K562 (cell line): ENCODE data around the gene OCEL1. TPM values are rescaled to one million over a fixed set of nuclear protein-coding genes. Genes with fewer than 3 reads are reported as not detected.

Experiments used
- ARID2 ChIP-seq: fragments of 450-650 bp; IDR thresholded peaks from 2 replicates; pipeline ENCODE4 v1.6.1; 2017; ENCODE audit warnings: antibody characterized with exemption, mild to moderate bottlenecking
- CHD1 ChIP-seq: fragments of 200-600 bp; sonication (generic); IDR thresholded peaks from one replicate; pipeline ENCODE4 v1.6.1; 2012; ENCODE audit warnings: mild to moderate bottlenecking, moderate library complexity, low read length, inconsistent platforms
- ELF1 ChIP-seq: fragments of 200-800 bp; sonication (Bioruptor generic); IDR thresholded peaks from 2 replicates; pipeline ENCODE4 v1.6.1; 2016; ENCODE audit warnings: missing genetic modification characterization, missing compliant biosample characterization
- ESRRA ChIP-seq: fragments of 450-650 bp; IDR thresholded peaks from 2 replicates; pipeline ENCODE4 v1.6.1; 2014; ENCODE audit warnings: low read depth, mild to moderate bottlenecking, moderate library complexity, borderline replicate concordance
- EWSR1 ChIP-seq: fragments of 450-650 bp; IDR thresholded peaks from 2 replicates; pipeline ENCODE4 v1.6.1; 2018; ENCODE audit warnings: borderline replicate concordance, mild to moderate bottlenecking, low read depth, moderate library complexity; ENCODE audit not compliant: partially characterized antibody
- FIP1L1 ChIP-seq: fragments of 200-400 bp; formaldehyde crosslinking; IDR thresholded peaks from 2 replicates; pipeline ENCODE4 v1.6.1; 2018; ENCODE audit warnings: mild to moderate bottlenecking, low read depth, low read length; ENCODE audit not compliant: poor library complexity, severe bottlenecking
- FUS ChIP-seq: fragments of 200-400 bp; formaldehyde crosslinking; optimal IDR thresholded peaks from 2 replicates; pipeline ENCODE3; 2017; ENCODE audit warnings: low read depth, low read length
- GABPB1 ChIP-seq: sonication (generic); formaldehyde crosslinking; IDR thresholded peaks from 2 replicates; pipeline ENCODE4 v1.8.0; 2022; ENCODE audit warnings: mild to moderate bottlenecking, missing genetic modification reagents
- GATAD2A ChIP-seq: fragments of 450-650 bp; IDR thresholded peaks from 2 replicates; pipeline ENCODE4 v1.6.1; 2017
- HNRNPLL ChIP-seq: fragments of 200-400 bp; formaldehyde crosslinking; IDR thresholded peaks from 2 replicates; pipeline ENCODE4 v1.6.1; 2017; ENCODE audit warnings: low read length, low read depth, mild to moderate bottlenecking; ENCODE audit not compliant: poor library complexity, severe bottlenecking
- KDM1A ChIP-seq, 2 experiments: fragments of 450-650 bp; IDR thresholded peaks; 2 replicates each; pipeline ENCODE4 v1.6.1; 2016; ENCODE audit warnings: mild to moderate bottlenecking in 2 of 2
- MEIS2 ChIP-seq: fragments of 450-650 bp; IDR thresholded peaks from 2 replicates; pipeline ENCODE4 v1.6.1; 2014; ENCODE audit warnings: mild to moderate bottlenecking; ENCODE audit not compliant: partially characterized antibody
- NR2C2 ChIP-seq, 2 experiments: fragments of 200-800 bp in 1 of 2; sonication (Bioruptor generic) in 1 of 2; sonication (generic) in 1 of 2; formaldehyde crosslinking in 1 of 2; IDR thresholded peaks; 2 replicates each; pipeline versions ENCODE4 v1.6.1 to v1.8.0; 2016 to 2022; ENCODE audit warnings: mild to moderate bottlenecking in 1 of 2, missing compliant biosample characterization in 1 of 2, missing genetic modification characterization in 1 of 2, missing genetic modification reagents in 1 of 2
- PML ChIP-seq: IDR thresholded peaks from 2 replicates; pipeline ENCODE4 v1.6.1; 2012; ENCODE audit warnings: low read length, inconsistent platforms
- POLR2H ChIP-seq: IDR thresholded peaks from 2 replicates; pipeline ENCODE4 v1.6.1; 2016; ENCODE audit warnings: missing genetic modification characterization, low read depth, mild to moderate bottlenecking, control low read depth, missing compliant biosample characterization, moderate library complexity
- RBBP5 ChIP-seq: fragments of 200-600 bp; sonication (generic); IDR thresholded peaks from 2 replicates; pipeline ENCODE4 v1.6.1; 2012; ENCODE audit warnings: borderline replicate concordance, mild to moderate bottlenecking, low read length, control low read depth, inconsistent platforms; ENCODE audit not compliant: insufficient read depth, poor library complexity, severe bottlenecking
- SAFB ChIP-seq: fragments of 200-400 bp; formaldehyde crosslinking; IDR thresholded peaks from 2 replicates; pipeline ENCODE4 v1.6.1; 2017; ENCODE audit warnings: low read depth, low read length, borderline replicate concordance
- YY1 ChIP-seq, 3 experiments: IDR thresholded peaks; 2 replicates each; pipeline ENCODE4 v1.6.1; 2011; ENCODE audit warnings: low read length in 2 of 3, mild to moderate bottlenecking in 2 of 3, moderate library complexity in 2 of 3, borderline replicate concordance in 1 of 3, control low read depth in 1 of 3, low read depth in 1 of 3; ENCODE audit not compliant: insufficient read depth in 3 of 3, insufficient replicate concordance in 2 of 3, control insufficient read depth in 1 of 3, insufficient read length in 1 of 3; ENCODE audit errors: extremely low read depth in 1 of 3
- ZBTB7A ChIP-seq: IDR thresholded peaks from 2 replicates; pipeline ENCODE4 v1.6.1; 2011; ENCODE audit warnings: low read depth, mild to moderate bottlenecking, low read length, moderate library complexity, borderline replicate concordance; ENCODE audit not compliant: control insufficient read depth
- ZFX ChIP-seq: sonication (generic); formaldehyde crosslinking; IDR thresholded peaks from 2 replicates; pipeline ENCODE4 v1.8.0; 2022; ENCODE audit warnings: mild to moderate bottlenecking, missing genetic modification reagents, moderate library complexity
- ZKSCAN8 ChIP-seq: fragments of 200-800 bp; sonication (Bioruptor generic); IDR thresholded peaks from 2 replicates; pipeline ENCODE4 v1.6.1; 2016; ENCODE audit warnings: missing genetic modification characterization, missing compliant biosample characterization
- ZNF766 ChIP-seq: fragments of 200-800 bp; sonication (Bioruptor generic); conservative IDR thresholded peaks from 2 replicates; pipeline ENCODE4 v1.6.1; 2016; ENCODE audit warnings: missing genetic modification characterization, missing compliant biosample characterization
- polyA plus RNA-seq, 8 experiments: library from polyadenylated mRNA; depleted of rRNA in 4 of 8; stranded (reverse) in 5 of 8; unstranded in 3 of 8; fragments of >200 nt; fragmentation: Nextera tagmentation in 2 of 8; fragmentation: Illumina TruSeq in 1 of 8; extraction: Ambion mirVana in 2 of 8; extraction: Trizol in 1 of 8; gene quantifications; 2 replicates each; pipeline versions ENCODE4 v1.2.1 to v1.2.3, GENCODE V29; 2011 to 2014; ENCODE audit warnings: inconsistent platforms in 1 of 8, missing spikeins in 1 of 8
- total RNA-seq, 7 experiments: library from RNA; depleted of rRNA in 6 of 7; stranded (reverse); fragments of >200 nt in 6 of 7; fragmentation: Illumina TruSeq in 2 of 7; extraction: Trizol in 2 of 7; gene quantifications; 2 replicates each; pipeline versions ENCODE4 v1.2.1 to v1.2.3, GENCODE V29; 2011 to 2021; ENCODE audit warnings: low replicate concordance in 1 of 7
- TF ChIP-seq, protein P1 (sequence below), 2 experiments: fragments of 450-650 bp; IDR thresholded peaks; 2 replicates each; pipeline ENCODE4 v1.6.1; 2018; ENCODE audit warnings: mild to moderate bottlenecking in 2 of 2, low read depth in 1 of 2; ENCODE audit not compliant: partially characterized antibody in 2 of 2

OCEL1 gene
- total and polyA plus RNA-seq, 9 of the 15 experiments (the other 6 are each of a cell fraction or from before 2014, with no cell fraction given): 8.0 to 38.0 (median 12.4) TPM

DNA sequence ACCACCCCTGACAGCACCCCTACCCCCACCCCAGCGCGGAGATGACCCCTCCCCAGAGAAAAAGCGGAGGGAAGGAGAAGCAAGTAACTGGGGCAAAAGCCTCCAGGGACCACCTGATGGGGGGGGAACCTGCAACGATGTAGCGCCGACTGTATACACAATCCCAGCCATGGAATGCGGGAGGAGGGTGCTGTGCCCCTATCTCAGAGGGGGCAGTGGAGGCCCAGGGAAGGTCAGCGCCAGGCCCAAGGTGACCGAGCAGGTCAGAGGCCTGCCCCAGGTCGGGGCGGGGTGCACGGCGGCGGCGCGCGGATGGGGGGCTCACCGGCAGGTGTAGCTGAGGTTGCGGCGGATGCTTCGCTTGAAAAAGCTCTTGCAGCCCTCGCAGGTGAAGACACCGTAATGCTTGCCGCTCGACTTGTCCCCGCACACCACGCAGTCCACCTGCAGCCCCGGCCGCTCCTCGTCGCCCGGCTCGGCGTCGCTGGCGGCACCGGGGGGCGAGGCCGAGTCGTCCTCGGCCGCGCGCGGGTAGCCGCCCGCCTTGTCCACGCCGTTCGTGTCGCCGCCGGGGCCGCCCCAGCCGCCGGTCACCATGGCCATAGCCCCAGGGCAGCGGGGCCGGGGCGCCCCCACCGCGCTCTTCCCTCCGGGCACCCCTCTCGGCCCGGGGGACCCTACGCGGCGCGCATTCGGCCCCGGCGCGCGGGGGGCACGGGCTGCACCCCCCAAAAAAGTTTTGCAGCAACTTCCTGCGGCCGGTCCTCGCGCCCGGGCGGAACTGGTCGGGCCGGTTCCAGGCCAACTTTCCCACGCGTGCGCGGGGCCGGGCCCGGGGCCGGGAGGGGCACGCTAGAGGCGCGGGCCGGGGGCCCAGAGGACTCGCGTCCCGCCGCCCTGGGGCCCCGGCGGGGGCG, 18.9 kb downstream of the OCEL1 start (continued):
- TF ChIP-seq RBBP5 (peak; percentile 29), FIP1L1 (peak; percentile 38), YY1 (IDR thresholded peaks at IDR 0.05; ENCODE audit: borderline replicate concordance in 1 of 3, control insufficient read depth in 1 of 3, extremely low read depth in 1 of 3, insufficient read depth in 3 of 3, insufficient read length in 1 of 3, insufficient replicate concordance in 2 of 3, low read depth in 1 of 3, low read length in 2 of 3) (peak in 1 of 3 experiments; percentile 9), KDM1A (IDR thresholded peaks at IDR 0.05) (peak in 1 of 2 experiments; percentile 68; a peak in 3 of 4 replicates), ZNF766 (CRISPR knock-in tag) (no peak), SAFB (peak; percentile 56), ESRRA (peak; percentile 99), ZBTB7A (0 out of 2 replicates have a peak, but pooled peaks have one; percentile 1), GATAD2A (no peak), PML (no peak), MEIS2 (no peak), ELF1 (tag) (no peak), GABPB1 (CRISPR knock-in tag) (no peak), CHD1 (peak; percentile 94), EWSR1 (no peak), POLR2H (tag) (no peak), ZKSCAN8 (CRISPR knock-in tag) (peak; percentile 100), HNRNPLL (no peak), FUS (peak; percentile 66), ARID2 (no peak), NR2C2 (CRISPR knock-in tag; IDR thresholded peaks at IDR 0.05) (no peak), NR2C2 (tag; IDR thresholded peaks at IDR 0.05) (no peak), ZFX (CRISPR knock-in tag) (peak; percentile 73)
- TF ChIP-seq, protein P1, sequence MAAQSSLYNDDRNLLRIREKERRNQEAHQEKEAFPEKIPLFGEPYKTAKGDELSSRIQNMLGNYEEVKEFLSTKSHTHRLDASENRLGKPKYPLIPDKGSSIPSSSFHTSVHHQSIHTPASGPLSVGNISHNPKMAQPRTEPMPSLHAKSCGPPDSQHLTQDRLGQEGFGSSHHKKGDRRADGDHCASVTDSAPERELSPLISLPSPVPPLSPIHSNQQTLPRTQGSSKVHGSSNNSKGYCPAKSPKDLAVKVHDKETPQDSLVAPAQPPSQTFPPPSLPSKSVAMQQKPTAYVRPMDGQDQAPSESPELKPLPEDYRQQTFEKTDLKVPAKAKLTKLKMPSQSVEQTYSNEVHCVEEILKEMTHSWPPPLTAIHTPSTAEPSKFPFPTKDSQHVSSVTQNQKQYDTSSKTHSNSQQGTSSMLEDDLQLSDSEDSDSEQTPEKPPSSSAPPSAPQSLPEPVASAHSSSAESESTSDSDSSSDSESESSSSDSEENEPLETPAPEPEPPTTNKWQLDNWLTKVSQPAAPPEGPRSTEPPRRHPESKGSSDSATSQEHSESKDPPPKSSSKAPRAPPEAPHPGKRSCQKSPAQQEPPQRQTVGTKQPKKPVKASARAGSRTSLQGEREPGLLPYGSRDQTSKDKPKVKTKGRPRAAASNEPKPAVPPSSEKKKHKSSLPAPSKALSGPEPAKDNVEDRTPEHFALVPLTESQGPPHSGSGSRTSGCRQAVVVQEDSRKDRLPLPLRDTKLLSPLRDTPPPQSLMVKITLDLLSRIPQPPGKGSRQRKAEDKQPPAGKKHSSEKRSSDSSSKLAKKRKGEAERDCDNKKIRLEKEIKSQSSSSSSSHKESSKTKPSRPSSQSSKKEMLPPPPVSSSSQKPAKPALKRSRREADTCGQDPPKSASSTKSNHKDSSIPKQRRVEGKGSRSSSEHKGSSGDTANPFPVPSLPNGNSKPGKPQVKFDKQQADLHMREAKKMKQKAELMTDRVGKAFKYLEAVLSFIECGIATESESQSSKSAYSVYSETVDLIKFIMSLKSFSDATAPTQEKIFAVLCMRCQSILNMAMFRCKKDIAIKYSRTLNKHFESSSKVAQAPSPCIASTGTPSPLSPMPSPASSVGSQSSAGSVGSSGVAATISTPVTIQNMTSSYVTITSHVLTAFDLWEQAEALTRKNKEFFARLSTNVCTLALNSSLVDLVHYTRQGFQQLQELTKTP (IDR thresholded peaks at IDR 0.05; ENCODE audit: low read depth in 1 of 2, partially characterized antibody in 2 of 2): no peak
